Transverse colon (tissue), 4 donors: ENCODE results near the gene CCDC200.

Experiments used
- CTCF ChIP-seq, 5 experiments: fragments of 200-600 bp in 3 of 5; fragments of 450-650 bp in 2 of 5; sonication (generic) in 3 of 5; IDR thresholded peaks; 1 replicate in 2 of 5; 2 replicates in 3 of 5; pipeline ENCODE4 v1.5.1; 2016 to 2017; ENCODE audit warnings: antibody characterized with exemption in 5 of 5, inconsistent platforms in 3 of 5, mild to moderate bottlenecking in 2 of 5, moderate library complexity in 1 of 5
- EP300 ChIP-seq: sonication (generic); formaldehyde crosslinking; IDR thresholded peaks from one replicate; pipeline ENCODE4 v1.6.1; 2017; ENCODE audit warnings: antibody characterized with exemption, low read depth
- POLR2A ChIP-seq: fragments of 450-650 bp; IDR thresholded peaks from one replicate; pipeline ENCODE4 v1.6.1; 2016; ENCODE audit warnings: antibody characterized with exemption, mild to moderate bottlenecking, moderate library complexity
- POLR2AphosphoS5 ChIP-seq, 3 donors: sonication (generic); formaldehyde crosslinking; IDR thresholded peaks; one replicate each; pipeline ENCODE4 v1.6.1; 2016; ENCODE audit warnings: antibody characterized with exemption in 3 of 3

- TF ChIP-seq EP300 (no peak), CTCF (IDR thresholded peaks at IDR 0.05) (no peak), POLR2A (no peak), POLR2AphosphoS5 (IDR thresholded peaks at IDR 0.05) (no peak)
Observed at GRCh38 chr17:43175213-43176118, 53.0 kb downstream of the CCDC200 start.
